K562 (cell line): ENCODE measurements around the gene TBL1Y. TPM values are rescaled to one million over a fixed set of nuclear protein-coding genes. Genes with fewer than 3 reads are reported as not detected.
"Not testable (repeated sequence)": the region's sequence is repeated elsewhere in the genome, so short reads cannot be mapped to it uniquely, and the experiment has no call there.

ENCODE experiments used
- ATAC-seq: fragments of 200-7000 bp; cut with Tn5 transposase; 3 replicates; pipeline ENCODE4 v1.9.1; 2020; ENCODE audit warnings: moderate library complexity
- BruUV-seq: library from RNA; stranded (reverse); fragments of 400-500 nt; replicated peaks from 2 replicates; lab custom pipeline; 2021; lab: Mats Ljungman, UMichigan
- CTCF ChIA-PET: fragments of 300-600 bp; formaldehyde crosslinking; extraction: SDS; loops from one replicate; lab custom pipeline; 2021; ENCODE audit warnings: low intra/inter-chr PET ratio; lab: Yijun Ruan, JAX
- POLR2A ChIA-PET: fragments of 300-600, 350-650 bp; sonication (Branson Sonifier 250); formaldehyde crosslinking; extraction: SDS; loops from one replicate; lab custom pipeline; 2021; ENCODE audit warnings: antibody characterized with exemption, inconsistent platforms; lab: Yijun Ruan, JAX
- DNase-seq, 4 experiments: peaks; one replicate each; pipeline versions ENCODE4 v3.0.0 to v3.0.0-alpha.2; 2011 to 2018; ENCODE audit warnings: low spot score in 3 of 4, mixed read lengths in 3 of 4; ENCODE audit errors: extremely low read depth in 1 of 4
- FAIRE-seq: peaks from 2 replicates; lab custom pipeline; 2011; peaks lifted over from hg19 to GRCh38; lab: Jason Lieb, UNC
- H2AFZ ChIP-seq: 2 replicates; pipeline ENCODE4 v1.6.0; 2011; ENCODE audit warnings: low read depth, low read length, control low read depth, inconsistent platforms
- H3K27ac ChIP-seq: fragments of 200-600 bp; 3 replicates; pipeline ENCODE4 v1.8.0; 2011; ENCODE audit warnings: low read depth, mild to moderate bottlenecking, control low read depth, inconsistent platforms, low read length, moderate library complexity, mixed read lengths; ENCODE audit errors: extremely low read depth
- H3K27me3 ChIP-seq, 2 experiments: fragments of 300-600 bp in 1 of 2; 2 replicates in 1 of 2; 3 replicates in 1 of 2; pipeline versions ENCODE4 v1.6.0 to v1.8.0; 2011; ENCODE audit warnings: inconsistent platforms in 2 of 2, low read length in 2 of 2, mild to moderate bottlenecking in 1 of 2, mixed read lengths in 1 of 2, moderate library complexity in 1 of 2; ENCODE audit not compliant: control insufficient read depth in 2 of 2, insufficient read depth in 2 of 2
- H3K36me3 ChIP-seq: fragments of 300-600 bp; 3 replicates; pipeline ENCODE4 v1.8.0; 2011; ENCODE audit warnings: mild to moderate bottlenecking, low read length, inconsistent platforms; ENCODE audit not compliant: control insufficient read depth, insufficient read depth
- H3K4me1 ChIP-seq, 2 experiments: fragments of 200-600 bp in 1 of 2; replicated peaks in 1 of 2; 2 replicates in 1 of 2; 3 replicates in 1 of 2; pipeline versions ENCODE4 v1.5.1 to v1.8.0; 2011; ENCODE audit warnings: inconsistent platforms in 2 of 2, low read length in 2 of 2, mild to moderate bottlenecking in 1 of 2, mixed read lengths in 1 of 2, moderate library complexity in 1 of 2; ENCODE audit not compliant: control insufficient read depth in 2 of 2, insufficient read depth in 2 of 2
- H3K4me2 ChIP-seq: 2 replicates; pipeline ENCODE4 v1.6.1; 2011; ENCODE audit warnings: low read length, control low read depth, inconsistent platforms, mixed read lengths; ENCODE audit not compliant: insufficient read depth
- H3K4me3 ChIP-seq: fragments of 200-600 bp; sonication (generic), shearing (Covaris generic); 2 replicates; pipeline ENCODE4 v1.5.1; 2016; ENCODE audit warnings: control low read depth, inconsistent platforms
- H3K79me2 ChIP-seq: fragments of 200-600 bp; 3 replicates; pipeline ENCODE4 v1.8.0; 2011; ENCODE audit warnings: low read length, inconsistent platforms; ENCODE audit not compliant: control insufficient read depth, insufficient read depth
- H3K9ac ChIP-seq, 2 experiments: 2 replicates each; pipeline versions ENCODE4 v1.6.0 to v1.6.1; 2011; ENCODE audit warnings: low read depth in 2 of 2, low read length in 2 of 2, control low read depth in 1 of 2, inconsistent platforms in 1 of 2, mild to moderate bottlenecking in 1 of 2, mixed read lengths in 1 of 2; ENCODE audit not compliant: insufficient read depth in 1 of 2
- H3K9me1 ChIP-seq: one replicate; pipeline ENCODE4 v1.6.0; 2011; ENCODE audit warnings: inconsistent platforms, mild to moderate bottlenecking, low read length, moderate library complexity; ENCODE audit not compliant: control insufficient read depth, insufficient read depth
- H3K9me3 ChIP-seq: replicated peaks from 2 replicates; pipeline ENCODE4 v1.5.1; 2011; ENCODE audit warnings: low read depth, low read length, inconsistent platforms; ENCODE audit not compliant: control insufficient read depth, insufficient read depth
- H4K20me1 ChIP-seq: replicated peaks from 2 replicates; pipeline ENCODE4 v1.6.1; 2011; ENCODE audit warnings: low read length, inconsistent platforms, mixed read lengths; ENCODE audit not compliant: control insufficient read depth, insufficient read depth
- GATA2 ChIP-seq: sonication (generic); formaldehyde crosslinking; IDR thresholded peaks from 2 replicates; pipeline ENCODE4 v1.4.0; 2020; ENCODE audit warnings: mild to moderate bottlenecking, missing genetic modification reagents
- HMGN3 ChIP-seq: IDR thresholded peaks from 2 replicates; pipeline ENCODE4 v1.6.1; 2011; ENCODE audit warnings: borderline replicate concordance, low read depth, mild to moderate bottlenecking, mixed read lengths, low read length; ENCODE audit not compliant: insufficient read length; ENCODE audit errors: extremely low read depth
- JUND ChIP-seq, 2 experiments: IDR thresholded peaks; 2 replicates in 1 of 2; 3 replicates in 1 of 2; pipeline ENCODE4 v1.6.1; 2011; ENCODE audit warnings: borderline replicate concordance in 2 of 2, low read depth in 2 of 2, low read length in 2 of 2, improper control_type of control experiment in 1 of 2, missing biosample characterization in 1 of 2, missing genetic modification characterization in 1 of 2, missing genetic modification reagents in 1 of 2
- MAFF ChIP-seq: IDR thresholded peaks from 2 replicates; pipeline ENCODE4 v1.6.1; 2012; ENCODE audit warnings: low read length, improper control_type of control experiment
- WGBS: fragments of 100-300 bp; shearing (Covaris generic); methylation state at CpG from one replicate; pipeline ENCODE4 v1.1.6; 2016; ENCODE audit warnings: low coverage, mixed read lengths; ENCODE audit not compliant: insufficient coverage; ENCODE audit errors: missing lambda C conversion rate; 5-methylcytosine and 5-hydroxymethylcytosine counted together
- in situ Hi-C: fragments of 300-500 bp; cut with MboI; formaldehyde crosslinking; loops from 4 replicates; pipeline ENCODE4 v1.15.0; 2018; ENCODE audit warnings: inconsistent platforms, mixed read lengths
- intact Hi-C: fragments of 100-400 bp; cut with micrococcal nuclease; formaldehyde crosslinking; loops from 2 replicates; pipeline ENCODE4 v1.14.2; 2022
- polyA plus RNA-seq, 8 experiments: library from polyadenylated mRNA; depleted of rRNA in 4 of 8; stranded (reverse) in 5 of 8; unstranded in 3 of 8; fragments of >200 nt; fragmentation: Nextera tagmentation in 2 of 8; fragmentation: Illumina TruSeq in 1 of 8; extraction: Ambion mirVana in 2 of 8; extraction: Trizol in 1 of 8; gene quantifications; 2 replicates each; pipeline versions ENCODE4 v1.2.1 to v1.2.3, GENCODE V29; 2011 to 2014; ENCODE audit warnings: inconsistent platforms in 1 of 8, missing spikeins in 1 of 8
- total RNA-seq, 7 experiments: library from RNA; depleted of rRNA in 6 of 7; stranded (reverse); fragments of >200 nt in 6 of 7; fragmentation: Illumina TruSeq in 2 of 7; extraction: Trizol in 2 of 7; gene quantifications; 2 replicates each; pipeline versions ENCODE4 v1.2.1 to v1.2.3, GENCODE V29; 2011 to 2021; ENCODE audit warnings: low replicate concordance in 1 of 7
- TF ChIP-seq, protein P1 (sequence below): fragments of 250-450 bp; sonication (Bioruptor Pico); IDR thresholded peaks from 2 replicates; pipeline ENCODE4 v1.4.0; 2020; ENCODE audit warnings: mild to moderate bottlenecking, moderate library complexity, borderline replicate concordance

TBL1Y gene
- total and polyA plus RNA-seq, 9 of the 15 experiments (the other 6 are each of a cell fraction or from before 2014, with no cell fraction given) = not detected

GRCh38 chrY:7078725-7079124 lies 168.2 kb downstream of the TBL1Y start:
- H3K79me2 ChIP-seq = no peaks in the 10 kb centered on the region
- no peak for ATAC-seq
- TF ChIP-seq HMGN3 (no peak), JUND (IDR thresholded peaks at IDR 0.05; ENCODE audit: borderline replicate concordance, low read depth, low read length) (no peak), JUND (tag; IDR thresholded peaks at IDR 0.05; ENCODE audit: borderline replicate concordance, low read depth, low read length) (no peak), GATA2 (CRISPR knock-in tag) (no peak), MAFF (no peak)
- TF ChIP-seq, protein P1, sequence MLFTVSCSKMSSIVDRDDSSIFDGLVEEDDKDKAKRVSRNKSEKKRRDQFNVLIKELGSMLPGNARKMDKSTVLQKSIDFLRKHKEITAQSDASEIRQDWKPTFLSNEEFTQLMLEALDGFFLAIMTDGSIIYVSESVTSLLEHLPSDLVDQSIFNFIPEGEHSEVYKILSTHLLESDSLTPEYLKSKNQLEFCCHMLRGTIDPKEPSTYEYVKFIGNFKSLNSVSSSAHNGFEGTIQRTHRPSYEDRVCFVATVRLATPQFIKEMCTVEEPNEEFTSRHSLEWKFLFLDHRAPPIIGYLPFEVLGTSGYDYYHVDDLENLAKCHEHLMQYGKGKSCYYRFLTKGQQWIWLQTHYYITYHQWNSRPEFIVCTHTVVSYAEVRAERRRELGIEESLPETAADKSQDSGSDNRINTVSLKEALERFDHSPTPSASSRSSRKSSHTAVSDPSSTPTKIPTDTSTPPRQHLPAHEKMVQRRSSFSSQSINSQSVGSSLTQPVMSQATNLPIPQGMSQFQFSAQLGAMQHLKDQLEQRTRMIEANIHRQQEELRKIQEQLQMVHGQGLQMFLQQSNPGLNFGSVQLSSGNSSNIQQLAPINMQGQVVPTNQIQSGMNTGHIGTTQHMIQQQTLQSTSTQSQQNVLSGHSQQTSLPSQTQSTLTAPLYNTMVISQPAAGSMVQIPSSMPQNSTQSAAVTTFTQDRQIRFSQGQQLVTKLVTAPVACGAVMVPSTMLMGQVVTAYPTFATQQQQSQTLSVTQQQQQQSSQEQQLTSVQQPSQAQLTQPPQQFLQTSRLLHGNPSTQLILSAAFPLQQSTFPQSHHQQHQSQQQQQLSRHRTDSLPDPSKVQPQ = no peak
- in situ Hi-C loops (no loop called here), intact Hi-C loops (no loop called here)
- no TSS peak for BruUV-seq
- H3K36me3 ChIP-seq = no peaks in the 10 kb centered on the region
- CTCF ChIA-PET = no interaction called here
- DNase-seq = no peak
- no peak overlapping the region for H2AFZ ChIP-seq
- no peaks in the 10 kb centered on the region for H3K9me1 ChIP-seq
- H3K9me3 ChIP-seq = no peaks in the 10 kb centered on the region
- FAIRE-seq = no peak
- no peak overlapping the region for H3K4me3 ChIP-seq
- H4K20me1 ChIP-seq = no peaks in the 10 kb centered on the region
- H3K4me2 ChIP-seq = no peak overlapping the region
- no peak overlapping the region for H3K9ac ChIP-seq
- no peaks in the 10 kb centered on the region for H3K4me1 ChIP-seq
- no peaks in the 10 kb centered on the region for H3K27me3 ChIP-seq
- H3K27ac ChIP-seq = no peak overlapping the region
- POLR2A ChIA-PET = no interaction called here

DNA sequence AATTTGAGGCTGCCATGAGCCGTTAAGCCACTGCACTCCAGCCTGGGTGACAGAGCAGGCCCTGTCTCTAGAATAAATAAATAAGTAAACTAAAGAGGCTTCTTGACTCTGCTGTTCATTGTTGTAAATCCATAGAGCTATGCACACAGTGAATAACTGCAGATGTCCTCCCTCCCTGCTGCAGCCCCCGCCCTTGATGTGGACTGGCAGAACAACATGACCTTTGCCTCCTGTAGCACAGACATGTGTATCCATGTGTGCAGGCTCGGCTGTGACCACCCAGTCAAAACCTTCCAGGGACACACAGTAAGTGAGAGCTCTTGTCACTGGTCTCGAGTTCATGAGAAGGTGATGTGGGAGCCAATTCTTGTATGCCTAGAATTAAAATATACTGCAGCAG lies 170.1 kb downstream of the TBL1Y start:
- POLR2A ChIA-PET, H3K9me3 ChIP-seq, H3K9me1 ChIP-seq, H3K27ac ChIP-seq, BruUV-seq, H3K4me3 ChIP-seq, H3K4me1 ChIP-seq, H3K79me2 ChIP-seq, H4K20me1 ChIP-seq, FAIRE-seq, H3K27me3 ChIP-seq, H2AFZ ChIP-seq, H3K9ac ChIP-seq, CTCF ChIA-PET, DNase-seq, H3K4me2 ChIP-seq, H3K36me3 ChIP-seq, in situ Hi-C loops, intact Hi-C loops, ATAC-seq: not testable (repeated sequence)
- no CpG with 5 or more reads among the region's 4 CpGs for WGBS
